Measurements from ENCODE around the gene PHF21A. TPM values are rescaled to one million over a fixed set of nuclear protein-coding genes. Genes with fewer than 3 reads are reported as not detected.

PHF21A gene
- total RNA-seq, 4 donors from 2014 or later: 16.1 to 73.0 (median 22.1) TPM

DNA sequence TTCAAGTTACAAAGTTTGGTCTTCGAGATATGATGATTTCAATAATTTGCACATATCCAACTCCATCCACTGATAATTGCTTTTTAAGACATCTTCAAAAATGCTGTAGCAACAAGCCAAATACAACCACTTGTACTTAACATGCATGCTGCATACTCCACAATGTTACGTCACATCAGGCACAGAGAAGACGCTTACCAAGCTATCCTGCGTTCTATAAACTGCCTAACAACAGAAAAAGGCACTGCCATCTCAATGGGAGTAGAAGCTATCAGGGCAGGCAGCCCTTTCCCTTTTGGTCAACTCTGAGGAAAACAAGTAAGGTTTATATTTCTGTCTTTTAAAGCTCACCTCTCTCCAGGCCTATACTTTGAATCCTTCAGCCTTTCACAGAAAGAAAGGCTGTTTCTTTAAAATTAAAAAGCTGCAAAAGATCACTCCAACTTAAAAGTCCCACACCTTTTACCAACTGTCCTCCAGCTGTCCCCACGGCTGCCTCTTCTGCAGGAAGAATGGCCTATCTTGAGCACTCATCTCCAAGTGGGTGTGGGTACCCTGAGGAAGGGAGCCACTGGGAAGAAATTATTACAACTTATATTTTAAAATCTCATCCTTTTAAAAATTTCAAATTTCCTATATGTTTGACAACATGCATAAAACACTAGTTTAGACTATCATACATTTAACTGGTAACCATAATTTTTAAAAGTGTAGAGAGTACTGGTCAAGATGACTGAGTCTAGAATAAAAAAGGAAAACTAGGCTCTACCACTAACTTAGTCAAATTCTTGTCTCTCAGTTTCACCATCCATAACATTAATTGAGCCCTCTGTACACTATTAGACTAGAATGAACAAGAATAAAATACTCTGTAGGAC lies 14.5 kb downstream of the PHF21A start:
- ATAC-seq (ENCODE audit: low FRiP score): no peak
- TF ChIP-seq, protein P1, sequence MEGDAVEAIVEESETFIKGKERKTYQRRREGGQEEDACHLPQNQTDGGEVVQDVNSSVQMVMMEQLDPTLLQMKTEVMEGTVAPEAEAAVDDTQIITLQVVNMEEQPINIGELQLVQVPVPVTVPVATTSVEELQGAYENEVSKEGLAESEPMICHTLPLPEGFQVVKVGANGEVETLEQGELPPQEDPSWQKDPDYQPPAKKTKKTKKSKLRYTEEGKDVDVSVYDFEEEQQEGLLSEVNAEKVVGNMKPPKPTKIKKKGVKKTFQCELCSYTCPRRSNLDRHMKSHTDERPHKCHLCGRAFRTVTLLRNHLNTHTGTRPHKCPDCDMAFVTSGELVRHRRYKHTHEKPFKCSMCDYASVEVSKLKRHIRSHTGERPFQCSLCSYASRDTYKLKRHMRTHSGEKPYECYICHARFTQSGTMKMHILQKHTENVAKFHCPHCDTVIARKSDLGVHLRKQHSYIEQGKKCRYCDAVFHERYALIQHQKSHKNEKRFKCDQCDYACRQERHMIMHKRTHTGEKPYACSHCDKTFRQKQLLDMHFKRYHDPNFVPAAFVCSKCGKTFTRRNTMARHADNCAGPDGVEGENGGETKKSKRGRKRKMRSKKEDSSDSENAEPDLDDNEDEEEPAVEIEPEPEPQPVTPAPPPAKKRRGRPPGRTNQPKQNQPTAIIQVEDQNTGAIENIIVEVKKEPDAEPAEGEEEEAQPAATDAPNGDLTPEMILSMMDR (IDR thresholded peaks at IDR 0.05): no peak
- DNase-seq (ENCODE audit: low spot score): no peak

DNA sequence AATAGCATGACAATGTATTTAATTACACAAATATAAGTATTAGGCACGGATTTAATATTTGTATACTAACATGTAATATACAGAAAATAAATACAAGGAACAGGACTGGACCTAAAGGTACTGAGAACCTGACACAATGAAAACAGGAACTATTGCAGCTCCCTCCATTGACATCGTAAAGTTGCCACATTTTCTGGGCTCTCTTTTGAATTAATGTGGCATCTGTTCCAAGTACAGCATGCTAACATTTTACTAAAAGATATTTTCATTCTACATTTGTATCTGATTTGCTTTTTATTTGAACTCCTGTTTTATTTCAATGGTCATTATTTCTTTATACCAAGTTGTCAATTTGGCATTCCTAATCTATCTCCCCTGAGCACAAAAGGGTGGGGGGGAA lies 15.3 kb downstream of the PHF21A start:
- TF ChIP-seq, protein P1 (IDR thresholded peaks at IDR 0.05): no peak
- ATAC-seq (ENCODE audit: low FRiP score): no peak
- no peak for DNase-seq (ENCODE audit: low spot score)

DNA sequence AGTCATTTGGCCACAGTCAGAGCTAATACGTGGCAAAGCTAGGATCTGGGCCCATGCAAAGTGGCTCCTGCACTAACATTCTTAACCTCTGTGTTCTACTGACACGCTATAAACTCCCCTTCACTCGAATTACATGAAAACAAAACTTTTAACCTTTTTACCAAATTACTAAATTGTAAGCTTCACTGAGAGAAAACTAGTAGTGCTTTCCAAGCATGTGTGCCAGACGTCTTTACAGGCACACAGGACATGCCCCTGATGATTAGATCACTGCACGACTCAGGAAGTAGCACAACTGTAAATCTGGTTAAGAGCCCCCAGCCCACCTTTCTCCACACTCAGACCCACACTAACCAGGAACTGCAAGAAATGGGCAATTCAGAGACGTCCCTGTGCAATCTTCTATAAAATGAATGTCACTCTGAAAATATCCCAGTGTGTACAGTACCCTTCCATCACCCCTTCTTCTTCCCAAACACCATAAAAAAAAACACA lies 16.1 kb downstream of the PHF21A start:
- TF ChIP-seq, protein P1 (IDR thresholded peaks at IDR 0.05): no peak
- ATAC-seq (ENCODE audit: low FRiP score) (no peak), DNase-seq (ENCODE audit: low spot score) (no peak)

DNA sequence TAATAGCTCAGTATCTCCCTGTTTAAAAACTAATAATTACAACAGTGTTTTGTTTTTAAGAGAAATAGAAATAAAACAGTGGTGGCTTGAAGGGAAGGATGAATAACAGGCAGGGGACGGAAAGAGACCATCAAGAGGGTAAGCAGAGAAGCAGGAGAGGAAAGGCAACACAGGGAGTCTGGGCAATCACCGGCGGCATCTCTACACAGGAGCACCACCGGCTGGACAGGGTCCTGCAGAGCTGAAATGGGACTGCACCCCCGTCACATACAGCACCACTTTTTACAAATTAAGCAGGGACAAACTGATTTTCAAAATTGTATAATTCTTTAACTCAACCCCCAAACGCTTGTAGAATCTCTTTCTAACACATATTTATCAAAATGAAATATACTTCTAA lies 18.4 kb downstream of the PHF21A start:
- ATAC-seq (ENCODE audit: low FRiP score) (no peak), DNase-seq (ENCODE audit: low spot score) (no peak)
- TF ChIP-seq, protein P1 (IDR thresholded peaks at IDR 0.05): no peak

DNA sequence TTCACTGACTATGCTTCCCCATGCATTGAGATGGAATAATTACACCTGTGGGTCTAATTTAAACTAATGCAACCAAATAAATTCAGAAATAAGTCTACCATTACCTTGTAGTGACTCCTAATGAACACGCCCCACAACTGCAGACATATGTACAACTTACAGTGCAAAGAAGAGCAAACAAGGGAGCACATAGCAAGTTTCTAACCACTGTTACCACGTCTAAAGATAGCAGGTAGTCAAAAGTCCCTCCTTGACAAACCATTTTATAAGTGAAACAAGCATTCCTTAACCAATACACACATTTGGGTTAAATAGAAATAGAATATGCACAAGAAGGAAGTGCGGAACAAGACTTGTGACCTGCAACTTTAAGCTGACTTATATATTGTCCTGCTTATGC lies 20.6 kb downstream of the PHF21A start:
- TF ChIP-seq, protein P1 (IDR thresholded peaks at IDR 0.05): no peak
- ATAC-seq (ENCODE audit: low FRiP score) (no peak), DNase-seq (ENCODE audit: low spot score) (no peak)

DNA sequence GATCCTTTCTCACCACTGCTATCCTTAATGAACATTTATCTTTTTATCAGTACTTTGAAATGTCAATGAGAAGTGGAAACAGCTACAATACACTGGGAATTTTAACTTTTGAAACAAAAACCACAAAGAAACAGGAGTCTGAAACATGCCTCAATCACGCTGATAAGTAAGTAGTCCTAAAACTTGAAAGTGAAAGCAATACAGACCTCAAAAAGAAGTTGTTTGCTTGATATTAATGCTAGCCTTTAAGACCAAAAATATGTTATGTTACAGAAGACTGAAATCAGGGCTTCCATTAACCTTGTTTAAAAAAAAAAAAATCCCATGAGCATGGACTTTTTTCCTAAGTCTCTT lies 21.3 kb downstream of the PHF21A start:
- DNase-seq (ENCODE audit: low spot score): no peak
- TF ChIP-seq, protein P1 (IDR thresholded peaks at IDR 0.05): no peak
- ATAC-seq (ENCODE audit: low FRiP score): no peak

DNA sequence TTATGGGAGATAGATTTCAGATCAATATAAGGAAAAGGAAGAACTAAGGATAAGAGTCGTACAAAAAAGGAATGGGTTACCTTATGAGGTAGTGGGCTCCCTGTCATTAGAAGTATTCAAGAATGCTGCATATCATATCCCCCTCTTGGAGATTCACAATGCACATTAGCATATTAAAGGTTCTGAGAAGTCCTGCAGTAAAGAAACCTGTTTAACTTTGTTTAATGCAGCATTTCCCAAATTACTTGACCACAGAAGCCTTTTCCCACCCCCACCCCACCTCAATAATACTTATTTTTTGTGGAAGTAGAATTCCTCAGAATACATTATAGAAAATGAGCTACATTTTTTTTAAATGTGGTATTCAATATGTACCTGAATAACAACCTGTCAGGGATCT lies 30.9 kb downstream of the PHF21A start:
- TF ChIP-seq, protein P1 (IDR thresholded peaks at IDR 0.05): no peak
- ATAC-seq (ENCODE audit: low FRiP score): no peak

More for the DNA sequence above, 30.9 kb downstream of the PHF21A start:
- DNase-seq (ENCODE audit: low spot score): no peak
